ENCODE data around the gene PYROXD2. TPM values are rescaled to one million over a fixed set of nuclear protein-coding genes. Genes with fewer than 3 reads are reported as not detected.
A peak's percentile ranks its signal among the peaks of the same experiment; 100 is the strongest.

PYROXD2 gene
- total and polyA plus RNA-seq, 2 of the 13 experiments (the other 11 are each of a cell fraction or from before 2014, with no cell fraction given) = 2.0 to 6.2 TPM

GRCh38 chr10:98446661-98447221 lies 31.8 kb upstream of the PYROXD2 start, which contains the start of gene HPS1 (continued):
- no peak for TF ChIP-seq ZNF121 (CRISPR knock-in tag; IDR thresholded peaks at IDR 0.05)
- TF ChIP-seq ZMAT3 (CRISPR knock-in tag; conservative IDR thresholded peaks at IDR 0.05) = no peak
- no peak for TF ChIP-seq CBX5 (CRISPR knock-in tag; IDR thresholded peaks at IDR 0.05; ENCODE audit: borderline replicate concordance)
- TF ChIP-seq RELA (CRISPR knock-in tag; IDR thresholded peaks at IDR 0.05) = no peak
- TF ChIP-seq ZNF670 (CRISPR knock-in tag; IDR thresholded peaks at IDR 0.05; ENCODE audit: borderline replicate concordance) = no peak
- TF ChIP-seq RBFOX2 (IDR thresholded peaks at IDR 0.05; ENCODE audit: low read depth, low read length) = peak; percentile 95
- peak; percentile 73 for TF ChIP-seq ZNF501 (CRISPR knock-in tag; IDR thresholded peaks at IDR 0.05)
- peak; percentile 82 for TF ChIP-seq YEATS4 (CRISPR knock-in tag; IDR thresholded peaks at IDR 0.05; ENCODE audit: borderline replicate concordance)
- peak; percentile 67; the same call in 1 of the 2 replicates for TF ChIP-seq ZNF547 (CRISPR knock-in tag; IDR thresholded peaks at IDR 0.05)
- peak; percentile 72; the same call in 1 of the 2 replicates for TF ChIP-seq KDM1A (CRISPR knock-in tag; IDR thresholded peaks at IDR 0.05)
- TF ChIP-seq HIVEP1 (CRISPR knock-in tag; IDR thresholded peaks at IDR 0.05) = peak; percentile 51; the same call in 1 of the 2 replicates
- no peak for TF ChIP-seq NBN (conservative IDR thresholded peaks at IDR 0.05)
- TF ChIP-seq THAP11 (CRISPR knock-in tag; IDR thresholded peaks at IDR 0.05) = peak; percentile 22; the same call in 1 of the 2 replicates
- TF ChIP-seq CC2D1A (CRISPR knock-in tag; IDR thresholded peaks at IDR 0.05) = no peak
- no peak for TF ChIP-seq NFKBIZ (CRISPR knock-in tag; IDR thresholded peaks at IDR 0.05)
- 0 out of 2 replicates have a peak, but pooled peaks have one; percentile 26 for TF ChIP-seq ZNF746 (CRISPR knock-in tag; IDR thresholded peaks at IDR 0.05)
- TF ChIP-seq MAFF (IDR thresholded peaks at IDR 0.05; ENCODE audit: low read depth, low read length) = no peak
- no peak for TF ChIP-seq ZNF790 (CRISPR knock-in tag; IDR thresholded peaks at IDR 0.05; ENCODE audit: borderline replicate concordance)
- TF ChIP-seq ZNF318 (CRISPR knock-in tag; IDR thresholded peaks at IDR 0.05) = no peak
- TF ChIP-seq ZNF160 (CRISPR knock-in tag; IDR thresholded peaks at IDR 0.05) = no peak; the same call in 1 of the 2 replicates
